PFSK-1 (cell line): ENCODE results near the gene OR2V1.

ENCODE experiments used
- REST ChIP-seq, 2 experiments: IDR thresholded peaks; 2 replicates each; pipeline versions ENCODE4 v1.6.1 to v1.8.0; 2011 to 2012; ENCODE audit warnings: low read depth in 2 of 2, low read length in 2 of 2, control low read depth in 1 of 2, inconsistent platforms in 1 of 2, mild to moderate bottlenecking in 1 of 2, moderate library complexity in 1 of 2; ENCODE audit not compliant: insufficient read depth in 1 of 2
- TAF1 ChIP-seq: IDR thresholded peaks from 2 replicates; pipeline ENCODE4 v1.6.1; 2012; ENCODE audit warnings: low read length, control low read depth, borderline replicate concordance; ENCODE audit not compliant: insufficient read depth

- no peak for TF ChIP-seq TAF1
- no peak for TF ChIP-seq REST (IDR thresholded peaks at IDR 0.05; ENCODE audit: insufficient read depth in 1 of 2, low read depth in 2 of 2, low read length in 2 of 2)
Measured at GRCh38 chr5:181145133-181145532, 14.2 kb upstream of the OR2V1 start.
